VCaP (cell line): ENCODE measurements around the gene ZFR.

ENCODE experiments used
- H3K27ac ChIP-seq: fragments of 450-650 bp; 2 replicates; pipeline ENCODE4 v1.5.1; 2017
- TF ChIP-seq, protein P1 (sequence below): fragments of 450-650 bp; conservative IDR thresholded peaks from 2 replicates; pipeline ENCODE4 v1.5.1; 2017; ENCODE audit warnings: mild to moderate bottlenecking, moderate library complexity

The ZFR gene

DNA sequence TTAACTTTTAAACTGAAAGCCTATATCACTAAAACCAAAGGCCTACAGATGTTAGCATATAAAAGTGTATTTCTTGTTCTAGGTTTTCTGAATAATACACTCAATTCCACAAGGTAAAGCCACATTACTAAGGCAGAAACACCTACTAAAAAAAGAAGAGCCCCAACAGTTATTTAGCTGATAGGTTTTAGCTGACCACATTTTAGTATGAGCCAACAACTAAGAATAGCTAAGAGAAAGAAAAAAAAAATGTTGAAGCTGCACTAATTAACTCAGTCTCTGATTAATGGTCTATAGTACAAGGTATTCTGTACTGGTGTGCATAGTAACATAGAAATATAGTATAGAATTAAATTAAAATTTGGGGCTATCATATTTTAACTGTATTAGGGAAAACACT, 23.5 kb downstream of the ZFR start:
- H3K27ac ChIP-seq, result no peak overlapping the region
- TF ChIP-seq, protein P1, sequence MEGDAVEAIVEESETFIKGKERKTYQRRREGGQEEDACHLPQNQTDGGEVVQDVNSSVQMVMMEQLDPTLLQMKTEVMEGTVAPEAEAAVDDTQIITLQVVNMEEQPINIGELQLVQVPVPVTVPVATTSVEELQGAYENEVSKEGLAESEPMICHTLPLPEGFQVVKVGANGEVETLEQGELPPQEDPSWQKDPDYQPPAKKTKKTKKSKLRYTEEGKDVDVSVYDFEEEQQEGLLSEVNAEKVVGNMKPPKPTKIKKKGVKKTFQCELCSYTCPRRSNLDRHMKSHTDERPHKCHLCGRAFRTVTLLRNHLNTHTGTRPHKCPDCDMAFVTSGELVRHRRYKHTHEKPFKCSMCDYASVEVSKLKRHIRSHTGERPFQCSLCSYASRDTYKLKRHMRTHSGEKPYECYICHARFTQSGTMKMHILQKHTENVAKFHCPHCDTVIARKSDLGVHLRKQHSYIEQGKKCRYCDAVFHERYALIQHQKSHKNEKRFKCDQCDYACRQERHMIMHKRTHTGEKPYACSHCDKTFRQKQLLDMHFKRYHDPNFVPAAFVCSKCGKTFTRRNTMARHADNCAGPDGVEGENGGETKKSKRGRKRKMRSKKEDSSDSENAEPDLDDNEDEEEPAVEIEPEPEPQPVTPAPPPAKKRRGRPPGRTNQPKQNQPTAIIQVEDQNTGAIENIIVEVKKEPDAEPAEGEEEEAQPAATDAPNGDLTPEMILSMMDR, result no peak

DNA sequence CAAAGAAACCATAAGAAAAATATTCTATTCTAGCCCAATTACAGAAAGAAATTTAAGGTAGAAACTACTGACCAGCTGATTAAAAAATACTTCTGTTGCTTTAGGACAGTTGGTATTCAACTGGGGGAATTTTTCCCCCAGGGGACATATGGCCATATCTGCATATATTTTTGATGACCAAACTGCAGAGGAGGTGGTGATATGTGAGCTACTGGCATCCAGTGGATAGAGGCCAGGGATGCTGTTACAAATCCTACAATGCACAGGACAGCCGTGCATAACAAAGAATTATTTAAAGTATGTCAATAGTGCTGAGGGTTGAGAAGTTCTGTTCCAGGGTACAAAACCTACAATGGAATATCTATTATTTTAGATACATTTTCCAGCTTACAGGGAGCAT, 24.0 kb downstream of the ZFR start:
- TF ChIP-seq, protein P1, result no peak
- H3K27ac ChIP-seq, result no peak overlapping the region

DNA sequence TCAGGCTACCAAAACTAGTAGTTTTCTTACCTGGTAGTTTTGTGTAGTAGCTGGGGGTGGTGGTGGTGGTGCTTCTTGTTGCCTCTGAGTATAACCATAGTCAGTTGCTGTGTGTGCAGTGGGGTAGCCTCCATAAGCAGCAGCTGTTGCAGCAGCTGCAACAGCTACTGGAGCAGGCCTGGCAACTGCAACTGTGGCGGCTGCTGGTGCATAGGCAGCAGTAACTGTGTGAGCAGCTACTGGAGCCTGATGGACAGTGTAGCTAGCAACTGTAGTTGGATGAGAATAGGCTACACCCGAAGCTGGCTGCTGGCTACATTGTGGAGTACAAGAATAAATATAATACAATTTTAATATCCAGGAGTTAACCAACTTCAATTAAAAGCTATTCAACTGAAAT, 24.7 kb downstream of the ZFR start:
- no peak overlapping the region for H3K27ac ChIP-seq
- TF ChIP-seq, protein P1, result no peak

DNA sequence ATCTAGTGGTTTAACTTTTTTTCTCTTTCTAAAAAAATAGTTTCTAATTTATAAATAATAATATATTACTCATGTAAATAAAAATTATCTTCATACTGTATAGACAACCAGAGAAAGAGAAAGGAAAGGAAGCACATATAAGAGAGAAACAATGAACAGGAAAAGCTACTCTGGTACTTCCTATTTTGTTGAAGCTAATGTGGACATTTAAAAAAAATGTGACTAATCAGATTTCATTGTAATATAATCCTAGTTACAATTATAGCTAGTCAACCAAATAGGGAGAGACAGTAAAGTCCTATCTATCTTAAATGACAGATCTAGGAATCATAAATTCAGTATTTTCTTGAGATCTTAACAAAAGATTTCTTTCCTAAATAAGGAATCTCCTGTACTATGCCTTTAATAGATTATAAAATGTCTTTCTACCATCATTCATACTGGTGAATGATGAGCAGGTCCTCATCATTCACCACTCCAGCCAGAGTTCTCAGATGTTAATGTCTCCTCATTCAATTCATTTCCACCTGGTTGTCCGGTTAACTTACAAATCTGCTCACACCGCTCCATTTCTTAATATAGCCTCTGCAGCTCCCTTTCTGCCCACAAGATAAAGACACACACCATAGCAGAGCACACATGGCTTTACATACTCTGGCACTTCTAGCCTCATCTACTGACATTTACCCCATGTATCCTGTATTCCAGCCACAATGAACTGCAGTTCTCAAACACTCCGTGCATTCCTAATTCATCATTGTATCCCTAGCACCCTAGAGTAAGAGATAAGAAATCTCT, 30.9 kb downstream of the ZFR start:
- peak overlapping the region; percentile 35 for H3K27ac ChIP-seq
- TF ChIP-seq, protein P1, result no peak

DNA sequence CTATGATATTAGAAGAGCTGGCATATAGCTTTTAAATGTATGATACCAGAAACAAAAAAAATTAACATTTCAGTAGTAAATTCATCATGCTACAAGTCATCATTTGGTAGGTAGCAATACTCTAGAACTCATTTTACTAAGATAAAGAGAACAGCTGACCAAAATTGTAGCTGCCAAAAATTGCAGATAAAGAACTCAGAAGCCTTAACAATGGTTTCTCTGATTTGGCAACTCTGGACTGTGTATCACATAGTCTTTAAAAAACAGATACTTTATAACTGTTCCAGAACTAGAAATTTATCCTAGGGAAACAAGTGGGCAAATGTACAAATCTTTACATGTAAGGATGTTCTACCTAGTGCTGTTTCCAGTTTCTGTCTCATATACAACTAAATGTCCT, 33.9 kb downstream of the ZFR start:
- TF ChIP-seq, protein P1, result no peak
- H3K27ac ChIP-seq, result no peak overlapping the region

DNA sequence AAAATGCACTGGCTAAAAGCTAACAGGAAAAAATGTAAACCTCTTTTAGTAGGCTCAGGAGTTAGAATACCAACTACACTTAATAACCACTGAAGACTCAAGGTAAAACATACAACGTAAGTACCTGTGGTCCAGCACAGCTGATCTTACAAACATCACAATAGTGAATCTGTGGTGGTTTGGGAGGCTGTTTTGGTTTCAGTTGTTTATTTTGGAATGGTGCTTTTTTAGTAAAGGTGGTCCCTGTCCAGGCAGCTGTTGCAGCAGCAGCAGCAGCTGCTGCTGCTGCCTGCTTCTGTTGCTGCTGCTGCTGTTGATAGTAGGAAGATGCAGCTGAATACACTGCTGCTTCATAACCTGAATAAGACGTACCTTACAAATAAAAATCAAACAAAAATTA, 37.9 kb downstream of the ZFR start:
- TF ChIP-seq, protein P1, result no peak
- no peak overlapping the region for H3K27ac ChIP-seq

DNA sequence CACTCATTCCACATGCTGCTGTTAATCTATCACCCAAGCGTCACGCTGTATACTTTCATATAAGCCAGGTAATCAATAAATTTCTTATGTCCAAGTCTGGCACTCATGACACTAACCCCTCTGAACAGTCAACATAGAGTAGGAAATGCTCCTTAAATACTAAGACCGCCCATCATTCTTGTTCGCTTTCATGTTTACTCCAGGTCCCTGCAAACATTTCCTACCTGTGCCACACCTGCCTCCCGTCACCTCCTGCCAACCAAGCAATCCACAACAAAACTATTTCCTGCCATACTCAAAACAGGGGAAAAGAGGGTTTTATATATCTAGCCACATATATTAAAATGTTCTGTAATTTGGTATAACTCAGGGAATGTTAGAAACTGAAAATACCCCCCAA, 39.0 kb downstream of the ZFR start:
- TF ChIP-seq, protein P1, result no peak
- H3K27ac ChIP-seq, result no peak overlapping the region
